Measurements from ENCODE around the gene KLF6. TPM values are rescaled to one million over a fixed set of nuclear protein-coding genes. Genes with fewer than 3 reads are reported as not detected.

Gene KLF6
- total and polyA plus RNA-seq, 9 of the 15 experiments (the other 6 are each of a cell fraction or from before 2014, with no cell fraction given), result 3.2 to 23.9 (median 8.0) TPM

- WGBS (ENCODE audit: insufficient coverage, low coverage, missing lambda C conversion rate), result 81% methylated on average over 3 of the region's 3 CpGs
- Histone ChIP-seq H3K9me3 (replicated peaks; ENCODE audit: control insufficient read depth, insufficient read depth, low read depth, low read length) (no peaks in the 10 kb centered on the region), H3K4me2 (ENCODE audit: insufficient read depth, low read length) (no peak overlapping the region), H3K4me3 (no peak overlapping the region), H3K9ac (ENCODE audit: insufficient read depth in 1 of 2, low read depth in 2 of 2, low read length in 2 of 2) (no peak overlapping the region), H3K4me1 (replicated peaks in 1 of 2; ENCODE audit: control insufficient read depth in 2 of 2, insufficient read depth in 2 of 2, low read length in 2 of 2) (peaks cover 20 to 24% of the 10 kb centered on the region in 2 experiments; a peak in 4 of 5 replicates), H2AFZ (ENCODE audit: low read depth, low read length) (no peak overlapping the region; the same call in 1 of the 2 replicates), H3K9me1 (ENCODE audit: control insufficient read depth, insufficient read depth, low read length) (peaks cover 7% of the 10 kb centered on the region), H3K79me2 (ENCODE audit: control insufficient read depth, insufficient read depth, low read length) (peaks cover 30% of the 10 kb centered on the region), H3K27ac (ENCODE audit: extremely low read depth, low read depth, low read length) (no peak overlapping the region), H4K20me1 (replicated peaks; ENCODE audit: control insufficient read depth, insufficient read depth, low read length) (peaks cover 20% of the 10 kb centered on the region), H3K36me3 (ENCODE audit: control insufficient read depth, insufficient read depth, low read length) (peaks cover 7% of the 10 kb centered on the region; the same call in 2 of the 3 replicates), H3K27me3 (ENCODE audit: control insufficient read depth in 2 of 2, insufficient read depth in 2 of 2, low read length in 2 of 2) (no peaks in the 10 kb centered on the region)
- POLR2A ChIA-PET, result no interaction called here
- FAIRE-seq (no peak), ATAC-seq (no peak), DNase-seq (ENCODE audit: extremely low read depth in 1 of 4, low spot score in 3 of 4) (no peak)
- intact Hi-C loops (cut with micrococcal nuclease), result loop anchor here (5.0 kb wide), 1 partner anchor 140 kb away; no protein-coding TSS in a partner anchor
- BruUV-seq (replicated peaks), result no TSS peak
- TF ChIP-seq GTF2F1 (IDR thresholded peaks at IDR 0.05; ENCODE audit: low read depth, low read length) (no peak), TSC22D4 (tag; IDR thresholded peaks at IDR 0.05) (no peak), TAF7 (tag; IDR thresholded peaks at IDR 0.05) (no peak), NONO (IDR thresholded peaks at IDR 0.05; ENCODE audit: low read depth in 2 of 2, low read length in 1 of 2) (0 out of 4 replicates have a peak, but pooled peaks of 1 of the 2 experiments have one; percentile 3)
- in situ Hi-C loops (cut with MboI), result no loop called here
- CTCF ChIA-PET (ENCODE audit: low intra/inter-chr PET ratio), result no interaction called here
Measured at GRCh38 chr10:3787016-3787400, 2.0 kb upstream of the KLF6 start.

GRCh38 chr10:3786295-3787015, 1.4 kb upstream of the KLF6 start:
- 33% methylated on average over 18 of the region's 18 CpGs for WGBS (ENCODE audit: insufficient coverage, low coverage, missing lambda C conversion rate)
- no peaks in the 10 kb centered on the region for H3K27me3 ChIP-seq (ENCODE audit: control insufficient read depth in 2 of 2, insufficient read depth in 2 of 2, low read length in 2 of 2)
- H3K9ac ChIP-seq (ENCODE audit: insufficient read depth in 1 of 2, low read depth in 2 of 2, low read length in 2 of 2), result peak overlapping the region; percentile 77 to 96
- H3K4me1 ChIP-seq (replicated peaks in 1 of 2; ENCODE audit: control insufficient read depth in 2 of 2, insufficient read depth in 2 of 2, low read length in 2 of 2), result peaks cover 20 to 28% of the 10 kb centered on the region in 2 experiments; a peak in 4 of 5 replicates
- TSS peak; percentile 90 for BruUV-seq (replicated peaks)
- intact Hi-C loops (cut with micrococcal nuclease), result loop anchor here (1.0 to 5.0 kb wide), 2 partner anchors 18 to 141 kb away; no protein-coding TSS in a partner anchor
- in situ Hi-C loops (cut with MboI), result no loop called here
- peaks cover 26% of the 10 kb centered on the region for H4K20me1 ChIP-seq (replicated peaks; ENCODE audit: control insufficient read depth, insufficient read depth, low read length)
- no peaks in the 10 kb centered on the region for H3K9me3 ChIP-seq (replicated peaks; ENCODE audit: control insufficient read depth, insufficient read depth, low read depth, low read length)
- peaks cover 12% of the 10 kb centered on the region for H3K9me1 ChIP-seq (ENCODE audit: control insufficient read depth, insufficient read depth, low read length)
- H3K4me3 ChIP-seq, result peak overlapping the region; percentile 69
- peak; percentile 21 for ATAC-seq
- peak overlapping the region; percentile 88 for H3K4me2 ChIP-seq (ENCODE audit: insufficient read depth, low read length)
- ChIA-PET CTCF (ENCODE audit: low intra/inter-chr PET ratio) (no interaction called here), POLR2A (interaction anchor here (0.6 to 3.1 kb wide), 21 partner anchors 9 to 350 kb away, joined by 3 to 60 read pairs (median 12); no protein-coding TSS in a partner anchor)
- H2AFZ ChIP-seq (ENCODE audit: low read depth, low read length), result peak overlapping the region; percentile 47; the same call in 1 of the 2 replicates
- H3K27ac ChIP-seq (ENCODE audit: extremely low read depth, low read depth, low read length), result peak overlapping the region; percentile 97
- DNase-seq (ENCODE audit: extremely low read depth in 1 of 4, low spot score in 3 of 4), result peak in 2 of 4 experiments; percentile 43 to 63
- H3K36me3 ChIP-seq (ENCODE audit: control insufficient read depth, insufficient read depth, low read length), result peaks cover 13% of the 10 kb centered on the region
- FAIRE-seq, result no peak
- H3K79me2 ChIP-seq (ENCODE audit: control insufficient read depth, insufficient read depth, low read length), result peaks cover 35% of the 10 kb centered on the region
- TF ChIP-seq, protein P1, sequence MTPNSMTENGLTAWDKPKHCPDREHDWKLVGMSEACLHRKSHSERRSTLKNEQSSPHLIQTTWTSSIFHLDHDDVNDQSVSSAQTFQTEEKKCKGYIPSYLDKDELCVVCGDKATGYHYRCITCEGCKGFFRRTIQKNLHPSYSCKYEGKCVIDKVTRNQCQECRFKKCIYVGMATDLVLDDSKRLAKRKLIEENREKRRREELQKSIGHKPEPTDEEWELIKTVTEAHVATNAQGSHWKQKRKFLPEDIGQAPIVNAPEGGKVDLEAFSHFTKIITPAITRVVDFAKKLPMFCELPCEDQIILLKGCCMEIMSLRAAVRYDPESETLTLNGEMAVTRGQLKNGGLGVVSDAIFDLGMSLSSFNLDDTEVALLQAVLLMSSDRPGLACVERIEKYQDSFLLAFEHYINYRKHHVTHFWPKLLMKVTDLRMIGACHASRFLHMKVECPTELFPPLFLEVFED (CRISPR knock-in tag; conservative IDR thresholded peaks at IDR 0.05), result peak; percentile 93
- TF ChIP-seq TBP (optimal IDR thresholded peaks at IDR 0.05; ENCODE audit: low read depth, low read length) (no peak), NFIX (CRISPR knock-in tag; IDR thresholded peaks at IDR 0.05; ENCODE audit: low read depth) (no peak), ZNF511 (CRISPR knock-in tag; IDR thresholded peaks at IDR 0.05) (no peak)

Data from K562 (cell line).